Caco-2 (cell line): ENCODE data around the gene SLC7A6OS. TPM values are rescaled to one million over a fixed set of nuclear protein-coding genes. Genes with fewer than 3 reads are reported as not detected.

Experiments used
- BruUV-seq: library from RNA; stranded (reverse); fragments of 400-500 nt; replicated peaks from 2 replicates; lab custom pipeline; 2021; lab: Mats Ljungman, UMichigan
- CTCF ChIA-PET: fragments of 300-600 bp; sonication (Branson Sonifier 250); formaldehyde crosslinking; loops from one replicate; lab custom pipeline; 2022; ENCODE audit warnings: antibody characterized with exemption; lab: Charles Lee
- POLR2A ChIA-PET: fragments of 300-600 bp; sonication (Branson Sonifier 250); formaldehyde crosslinking; loops from one replicate; lab custom pipeline; 2022; ENCODE audit warnings: antibody characterized with exemption; lab: Charles Lee
- DNase-seq, 2 experiments: peaks; one replicate each; pipeline versions ENCODE4 v3.0.0 to v3.0.0-alpha.2; 2020 to 2022
- H3K27me3 ChIP-seq: replicated peaks from 2 replicates; pipeline ENCODE4 v1.6.0; 2011; ENCODE audit warnings: low read length; ENCODE audit not compliant: control insufficient read depth, insufficient read depth
- H3K36me3 ChIP-seq: 2 replicates; pipeline ENCODE4 v1.5.1; 2011; ENCODE audit warnings: low read length; ENCODE audit not compliant: control insufficient read depth, insufficient read depth
- H3K4me1 ChIP-seq: fragments of 250-450 bp; sonication (Bioruptor Pico); 2 replicates; pipeline ENCODE4 v1.5.1; 2020; ENCODE audit warnings: mild to moderate bottlenecking
- H3K4me3 ChIP-seq: 2 replicates; pipeline ENCODE4 v1.5.1; 2011; ENCODE audit warnings: low read depth, mild to moderate bottlenecking, control low read depth, low read length
- H3K9me3 ChIP-seq: fragments of 250-450 bp; sonication (Bioruptor Pico); 2 replicates; pipeline ENCODE4 v1.5.1; 2020; ENCODE audit warnings: mild to moderate bottlenecking, moderate library complexity
- H3K27ac Mint-ChIP-seq: one replicate; pipeline ENCODE4 v1.8.0; 2022; ENCODE audit warnings: mixed read lengths; ENCODE audit not compliant: unreplicated experiment
- H3K27me3 Mint-ChIP-seq: one replicate; pipeline ENCODE4 v1.8.0; 2022; ENCODE audit warnings: mixed read lengths; ENCODE audit not compliant: insufficient read depth, unreplicated experiment
- H3K36me3 Mint-ChIP-seq: one replicate; pipeline ENCODE4 v1.8.0; 2022; ENCODE audit warnings: mild to moderate bottlenecking, mixed read lengths; ENCODE audit not compliant: insufficient read depth, unreplicated experiment
- H3K4me1 Mint-ChIP-seq: one replicate; pipeline ENCODE4 v1.8.0; 2022; ENCODE audit warnings: low read depth, mixed read lengths; ENCODE audit not compliant: unreplicated experiment
- H3K4me3 Mint-ChIP-seq: one replicate; pipeline ENCODE4 v1.8.0; 2022; ENCODE audit warnings: mild to moderate bottlenecking, moderate library complexity, mixed read lengths; ENCODE audit not compliant: unreplicated experiment
- H3K9me3 Mint-ChIP-seq: one replicate; pipeline ENCODE4 v1.8.0; 2022; ENCODE audit warnings: mixed read lengths; ENCODE audit not compliant: unreplicated experiment
- CTCF ChIP-seq, 2 experiments: fragments of 200-600 bp in 1 of 2; IDR thresholded peaks; 1 replicate in 1 of 2; 2 replicates in 1 of 2; pipeline versions ENCODE4 v1.5.1 to v1.8.0; 2011 to 2022; ENCODE audit warnings: antibody characterized with exemption in 1 of 2, control low read depth in 1 of 2, inconsistent platforms in 1 of 2, low read depth in 1 of 2, low read length in 1 of 2, mild to moderate bottlenecking in 1 of 2, moderate library complexity in 1 of 2; ENCODE audit not compliant: insufficient read depth in 1 of 2, severe bottlenecking in 1 of 2, unreplicated experiment in 1 of 2
- intact Hi-C: fragments of 100-400 bp; cut with micrococcal nuclease; formaldehyde crosslinking; loops from one replicate; pipeline ENCODE4 v1.10.0; 2022; ENCODE audit not compliant: unreplicated experiment
- total RNA-seq: library from RNA; stranded (reverse); gene quantifications from 2 replicates; pipeline ENCODE4 v1.2.3, GENCODE V29; 2022

SLC7A6OS gene
- total RNA-seq, 1 experiment from 2014 or later: 34.0 TPM

DNA sequence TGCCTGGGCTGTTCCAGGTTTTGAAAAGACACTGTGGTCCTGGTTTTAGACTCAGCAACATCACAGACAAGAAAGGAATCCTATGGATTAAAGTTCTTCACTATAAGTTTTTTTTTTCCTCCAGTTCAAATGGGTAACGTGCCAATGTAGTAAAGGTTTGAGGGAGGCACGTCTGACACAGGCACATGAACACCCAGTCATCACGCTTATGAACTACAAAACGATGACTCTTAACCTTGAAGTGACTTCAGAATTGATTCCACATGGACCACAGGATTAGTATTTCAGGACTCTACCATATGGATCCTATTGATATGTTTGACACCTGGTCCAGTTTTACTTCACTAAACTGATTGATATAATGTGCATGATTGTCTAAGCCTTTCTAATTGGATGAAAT lies 2.4 kb upstream of the SLC7A6OS start:
- CTCF ChIA-PET: no interaction called here
- H3K9me3 ChIP-seq: no peaks in the 10 kb centered on the region
- intact Hi-C loops: loop anchor here (5.0 kb wide), 1 partner anchor 46 kb away; no protein-coding TSS in a partner anchor
- peaks cover 5% of the 10 kb centered on the region for H3K36me3 ChIP-seq
- peaks cover 35% of the 10 kb centered on the region for H3K4me1 ChIP-seq
- Mint-ChIP-seq H3K36me3 (peaks cover 88% of the 10 kb centered on the region), H3K4me1 (peaks cover 39% of the 10 kb centered on the region), H3K27ac (peak overlapping the region; percentile 62), H3K9me3 (no peaks in the 10 kb centered on the region), H3K27me3 (no peaks in the 10 kb centered on the region), H3K4me3 (peak overlapping the region; percentile 77)
- H3K4me3 ChIP-seq: no peak overlapping the region
- no peaks in the 10 kb centered on the region for H3K27me3 ChIP-seq
- no TSS peak for BruUV-seq
- DNase-seq: no peak
- TF ChIP-seq CTCF (IDR thresholded peaks at IDR 0.05; ENCODE audit: insufficient read depth in 1 of 2, low read depth in 1 of 2, low read length in 1 of 2, severe bottlenecking in 1 of 2, unreplicated experiment in 1 of 2): no peak
- POLR2A ChIA-PET: no interaction called here

GRCh38 chr16:68310437-68310773 lies 341 bp downstream of the SLC7A6OS start:
- no peaks in the 10 kb centered on the region for H3K9me3 ChIP-seq
- Mint-ChIP-seq H3K36me3 (peaks cover 84% of the 10 kb centered on the region), H3K4me1 (peaks cover 33% of the 10 kb centered on the region), H3K4me3 (peak overlapping the region; percentile 77), H3K9me3 (no peaks in the 10 kb centered on the region), H3K27ac (peak overlapping the region; percentile 89), H3K27me3 (no peaks in the 10 kb centered on the region)
- POLR2A ChIA-PET: interaction anchor here (0.5 to 1.7 kb wide), 21 partner anchors 11 to 287 kb away, joined by 3 to 56 read pairs (median 4); partner anchors contain the start of genes DDX28, DUS2, ESRP2 and PLA2G15
- DNase-seq: no peak
- BruUV-seq: no TSS peak
- no peak for TF ChIP-seq CTCF (IDR thresholded peaks at IDR 0.05; ENCODE audit: insufficient read depth in 1 of 2, low read depth in 1 of 2, low read length in 1 of 2, severe bottlenecking in 1 of 2, unreplicated experiment in 1 of 2)
- CTCF ChIA-PET: interaction anchor here (0.6 to 2.2 kb wide), 11 partner anchors 18 to 430 kb away, joined by 3 to 22 read pairs (median 4); partner anchors contain the start of genes PLA2G15 and SLC7A6
- peaks cover 1% of the 10 kb centered on the region for H3K36me3 ChIP-seq
- peak overlapping the region; percentile 65 for H3K4me3 ChIP-seq
- peaks cover 32% of the 10 kb centered on the region for H3K4me1 ChIP-seq
- H3K27me3 ChIP-seq: no peaks in the 10 kb centered on the region
- intact Hi-C loops: loop anchor here (1.0 to 5.0 kb wide), 2 partner anchors 18 to 43 kb away; no protein-coding TSS in a partner anchor

DNA sequence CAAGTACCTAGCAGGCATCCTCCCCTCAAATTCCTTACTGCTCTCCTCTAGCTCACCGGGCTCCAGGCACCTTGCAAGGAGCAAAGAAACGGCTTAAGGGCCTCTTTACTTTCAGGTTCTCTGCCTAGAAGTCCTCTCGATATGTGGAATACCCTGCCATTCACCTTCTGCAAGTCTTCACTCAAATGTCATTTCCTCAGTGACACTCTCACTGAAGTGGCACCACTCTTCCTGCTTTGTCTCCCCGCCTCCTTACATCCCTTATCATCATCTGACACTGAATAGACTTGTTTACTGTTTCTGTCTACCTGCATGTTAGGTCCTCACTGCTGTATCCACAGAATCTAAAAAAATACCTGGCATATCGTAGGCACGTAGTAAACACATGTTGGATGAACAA lies 947 bp downstream of the SLC7A6OS start:
- intact Hi-C loops: loop anchor here (1.0 to 5.0 kb wide), 2 partner anchors 19 to 42 kb away; no protein-coding TSS in a partner anchor
- Mint-ChIP-seq H3K4me3 (peak overlapping the region; percentile 77), H3K4me1 (peaks cover 27% of the 10 kb centered on the region), H3K27me3 (no peaks in the 10 kb centered on the region), H3K36me3 (peaks cover 84% of the 10 kb centered on the region), H3K27ac (peak overlapping the region; percentile 89), H3K9me3 (no peaks in the 10 kb centered on the region)
- ChIA-PET POLR2A (interaction anchor here (0.9 kb wide), 1 partner anchor 45 kb away, joined by 5 read pairs; no protein-coding TSS in a partner anchor), CTCF (no interaction called here)
- Histone ChIP-seq H3K27me3 (no peaks in the 10 kb centered on the region), H3K9me3 (no peaks in the 10 kb centered on the region), H3K36me3 (peaks cover 1% of the 10 kb centered on the region), H3K4me1 (peaks cover 32% of the 10 kb centered on the region), H3K4me3 (peak overlapping the region; percentile 65)
- no peak for DNase-seq
- TF ChIP-seq CTCF (IDR thresholded peaks at IDR 0.05; ENCODE audit: insufficient read depth in 1 of 2, low read depth in 1 of 2, low read length in 1 of 2, severe bottlenecking in 1 of 2, unreplicated experiment in 1 of 2): no peak
- BruUV-seq: TSS peak; percentile 56
